Measurements from ENCODE around the gene ISYNA1. TPM values are rescaled to one million over a fixed set of nuclear protein-coding genes. Genes with fewer than 3 reads are reported as not detected.
A peak's percentile ranks its signal among the peaks of the same experiment; 100 is the strongest.
"Not testable (repeated sequence)": the region's sequence is repeated elsewhere in the genome, so short reads cannot be mapped to it uniquely, and the experiment has no call there.

ISYNA1 gene
- total RNA-seq, 2 experiments from 2014 or later = 48.6 to 54.9 TPM

DNA sequence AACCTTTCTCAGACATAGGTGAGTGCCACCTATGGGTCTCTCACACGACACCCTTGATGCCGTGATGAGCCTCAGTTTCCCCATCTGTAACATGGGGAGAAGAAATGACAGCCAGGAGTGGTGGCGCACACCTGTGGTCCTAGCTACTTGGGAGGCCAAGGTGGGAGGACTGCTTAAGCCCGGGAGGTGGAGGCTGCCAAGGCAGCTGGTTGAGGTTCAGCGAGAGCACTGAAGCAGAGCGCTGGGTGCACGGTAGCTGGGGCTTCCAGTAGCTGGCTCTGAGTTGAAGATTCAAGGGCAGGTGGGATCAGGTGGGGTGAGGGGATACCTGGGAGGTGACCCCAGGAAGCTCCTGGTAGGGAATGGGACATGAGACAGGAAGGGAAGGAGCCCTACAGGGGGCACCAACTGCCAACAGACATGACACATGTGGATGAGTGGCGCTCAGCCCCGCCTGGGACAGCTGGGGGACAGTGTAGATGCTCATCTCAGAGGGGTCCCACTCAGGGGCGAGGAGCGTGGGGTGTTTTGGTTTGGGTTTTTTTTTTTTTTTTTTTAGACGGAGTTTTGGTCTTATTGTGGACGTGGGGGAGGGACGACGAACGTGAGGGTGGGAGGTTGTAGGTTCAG, 25.2 kb downstream of the ISYNA1 start:
- CTCF ChIA-PET = interaction anchor here (0.6 to 11.2 kb wide), 10 partner anchors 24 to 229 kb away, joined by 3 to 181 read pairs (median 6); partner anchors contain the start of genes GDF15 and JUND
- no peaks in the 10 kb centered on the region for H3K36me3 Mint-ChIP-seq (ENCODE audit: low read depth)
- POLR2A ChIA-PET = interaction anchor here (1.6 kb wide), 1 partner anchor 25 kb away, joined by 4 read pairs; no protein-coding TSS in a partner anchor
- ATAC-seq = no peak
- H3K27ac Mint-ChIP-seq = no peak overlapping the region
- intact Hi-C loops (cut with micrococcal nuclease) = loop anchor here (5.0 kb wide), 1 partner anchor 65 kb away; no protein-coding TSS in a partner anchor
- TF ChIP-seq, protein P1, sequence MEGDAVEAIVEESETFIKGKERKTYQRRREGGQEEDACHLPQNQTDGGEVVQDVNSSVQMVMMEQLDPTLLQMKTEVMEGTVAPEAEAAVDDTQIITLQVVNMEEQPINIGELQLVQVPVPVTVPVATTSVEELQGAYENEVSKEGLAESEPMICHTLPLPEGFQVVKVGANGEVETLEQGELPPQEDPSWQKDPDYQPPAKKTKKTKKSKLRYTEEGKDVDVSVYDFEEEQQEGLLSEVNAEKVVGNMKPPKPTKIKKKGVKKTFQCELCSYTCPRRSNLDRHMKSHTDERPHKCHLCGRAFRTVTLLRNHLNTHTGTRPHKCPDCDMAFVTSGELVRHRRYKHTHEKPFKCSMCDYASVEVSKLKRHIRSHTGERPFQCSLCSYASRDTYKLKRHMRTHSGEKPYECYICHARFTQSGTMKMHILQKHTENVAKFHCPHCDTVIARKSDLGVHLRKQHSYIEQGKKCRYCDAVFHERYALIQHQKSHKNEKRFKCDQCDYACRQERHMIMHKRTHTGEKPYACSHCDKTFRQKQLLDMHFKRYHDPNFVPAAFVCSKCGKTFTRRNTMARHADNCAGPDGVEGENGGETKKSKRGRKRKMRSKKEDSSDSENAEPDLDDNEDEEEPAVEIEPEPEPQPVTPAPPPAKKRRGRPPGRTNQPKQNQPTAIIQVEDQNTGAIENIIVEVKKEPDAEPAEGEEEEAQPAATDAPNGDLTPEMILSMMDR (IDR thresholded peaks at IDR 0.05) = no peak
- peaks cover 12% of the 10 kb centered on the region for H3K27me3 Mint-ChIP-seq
- H3K4me3 Mint-ChIP-seq = no peak overlapping the region
- DNase-seq = no peak
- H3K9me3 Mint-ChIP-seq = no peaks in the 10 kb centered on the region
- peaks cover 37% of the 10 kb centered on the region for H3K4me1 Mint-ChIP-seq (ENCODE audit: low read depth)

DNA sequence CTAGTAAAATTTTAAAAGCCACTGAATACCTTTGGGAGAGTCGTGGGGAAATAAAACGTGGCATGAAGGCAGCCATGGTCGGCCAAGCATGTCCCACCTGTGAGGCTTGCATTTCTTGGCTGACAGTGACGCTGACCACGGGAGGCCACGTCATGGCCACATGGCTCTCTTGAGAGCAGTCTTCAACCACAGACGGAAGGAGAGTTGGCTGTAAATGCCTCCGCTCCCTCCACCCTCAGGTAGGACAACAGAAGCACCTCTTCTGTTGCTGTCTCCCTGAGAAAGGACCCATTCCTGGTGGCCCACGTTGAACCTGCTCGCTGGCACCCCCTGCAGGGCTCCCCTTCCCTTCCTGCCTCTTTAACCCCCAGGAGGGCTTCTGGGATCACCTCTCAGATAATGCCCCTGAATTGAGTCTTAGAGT, 29.9 kb downstream of the ISYNA1 start:
- intact Hi-C loops (cut with micrococcal nuclease) = no loop called here
- H3K27ac Mint-ChIP-seq = no peak overlapping the region

DNA sequence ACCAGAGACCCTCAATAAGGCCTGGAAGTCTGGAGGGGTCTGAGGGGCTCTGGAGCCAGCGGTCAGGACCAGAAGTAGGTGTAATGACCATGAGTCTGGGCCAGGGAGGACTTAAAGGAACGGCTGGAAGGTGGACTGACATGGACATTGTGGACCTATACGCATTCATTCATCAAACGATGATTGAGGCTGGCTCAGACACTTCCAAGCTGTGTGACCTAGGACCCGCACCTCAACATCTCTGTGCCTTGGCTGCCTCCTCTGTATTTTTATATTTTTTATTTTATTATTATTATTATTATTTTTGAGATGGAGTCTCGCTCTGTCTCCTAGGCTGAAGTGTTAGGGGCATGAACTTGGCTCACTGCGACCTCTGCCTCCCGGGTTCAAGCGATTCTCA, 31.2 kb downstream of the ISYNA1 start:
- TF ChIP-seq, protein P1 (IDR thresholded peaks at IDR 0.05) = no peak
- H3K4me1 Mint-ChIP-seq (ENCODE audit: low read depth) = peaks cover 5% of the 10 kb centered on the region
- ChIA-PET POLR2A (no interaction called here), CTCF (interaction anchor here (0.8 to 1.5 kb wide), 2 partner anchors 19 to 127 kb away, joined by 3 read pairs; no protein-coding TSS in a partner anchor)
- no peak overlapping the region for H3K27ac Mint-ChIP-seq
- H3K9me3 Mint-ChIP-seq = no peaks in the 10 kb centered on the region
- peaks cover 3% of the 10 kb centered on the region for H3K27me3 Mint-ChIP-seq
- H3K4me3 Mint-ChIP-seq = no peak overlapping the region
- ATAC-seq = no peak
- DNase-seq = no peak
- H3K36me3 Mint-ChIP-seq (ENCODE audit: low read depth) = no peaks in the 10 kb centered on the region
- intact Hi-C loops (cut with micrococcal nuclease) = no loop called here

More for the DNA sequence above, 29.9 kb downstream of the ISYNA1 start:
- CTCF ChIA-PET = no interaction called here
- POLR2A ChIA-PET = no interaction called here
- Mint-ChIP-seq H3K4me3 (no peak overlapping the region), H3K4me1 (ENCODE audit: low read depth) (peaks cover 5% of the 10 kb centered on the region), H3K36me3 (ENCODE audit: low read depth) (no peaks in the 10 kb centered on the region), H3K9me3 (no peaks in the 10 kb centered on the region), H3K27me3 (peaks cover 6% of the 10 kb centered on the region)
- peak; percentile 40 for ATAC-seq
- peak; percentile 62 for DNase-seq
- TF ChIP-seq, protein P1 (IDR thresholded peaks at IDR 0.05) = peak; percentile 58

DNA sequence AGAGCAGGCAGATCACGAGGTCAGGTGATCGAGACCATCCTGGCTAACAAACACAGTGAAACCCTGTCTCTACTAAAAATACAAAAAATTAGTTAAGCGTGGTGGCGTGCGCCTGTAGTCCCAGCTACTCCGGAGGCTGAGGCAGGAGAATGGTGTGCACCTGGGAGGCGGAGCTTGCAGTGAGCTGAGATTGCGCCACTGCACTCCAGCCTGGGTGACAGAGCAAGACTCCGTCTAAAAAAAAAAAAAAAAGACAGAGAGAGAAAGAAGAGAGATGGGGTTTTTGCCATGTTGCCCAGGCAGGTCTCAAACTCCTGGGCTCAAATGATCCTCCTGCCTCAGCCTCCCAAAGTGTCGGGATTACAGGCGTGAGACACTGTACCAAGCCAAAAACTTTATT, 32.2 kb downstream of the ISYNA1 start:
- H3K27me3 Mint-ChIP-seq; H3K36me3 Mint-ChIP-seq (ENCODE audit: low read depth); ATAC-seq; H3K4me3 Mint-ChIP-seq; DNase-seq; H3K4me1 Mint-ChIP-seq (ENCODE audit: low read depth); intact Hi-C loops (cut with micrococcal nuclease); H3K9me3 Mint-ChIP-seq; H3K27ac Mint-ChIP-seq: not testable (repeated sequence)
- ChIA-PET CTCF (interaction anchor here (0.7 to 2.6 kb wide), 2 partner anchors 13 to 17 kb away, joined by 3 to 12 read pairs; partner anchors contain the start of gene SSBP4), POLR2A (interaction anchor here (0.6 kb wide), 1 partner anchor 13 kb away, joined by 5 read pairs; no protein-coding TSS in a partner anchor)

DNA sequence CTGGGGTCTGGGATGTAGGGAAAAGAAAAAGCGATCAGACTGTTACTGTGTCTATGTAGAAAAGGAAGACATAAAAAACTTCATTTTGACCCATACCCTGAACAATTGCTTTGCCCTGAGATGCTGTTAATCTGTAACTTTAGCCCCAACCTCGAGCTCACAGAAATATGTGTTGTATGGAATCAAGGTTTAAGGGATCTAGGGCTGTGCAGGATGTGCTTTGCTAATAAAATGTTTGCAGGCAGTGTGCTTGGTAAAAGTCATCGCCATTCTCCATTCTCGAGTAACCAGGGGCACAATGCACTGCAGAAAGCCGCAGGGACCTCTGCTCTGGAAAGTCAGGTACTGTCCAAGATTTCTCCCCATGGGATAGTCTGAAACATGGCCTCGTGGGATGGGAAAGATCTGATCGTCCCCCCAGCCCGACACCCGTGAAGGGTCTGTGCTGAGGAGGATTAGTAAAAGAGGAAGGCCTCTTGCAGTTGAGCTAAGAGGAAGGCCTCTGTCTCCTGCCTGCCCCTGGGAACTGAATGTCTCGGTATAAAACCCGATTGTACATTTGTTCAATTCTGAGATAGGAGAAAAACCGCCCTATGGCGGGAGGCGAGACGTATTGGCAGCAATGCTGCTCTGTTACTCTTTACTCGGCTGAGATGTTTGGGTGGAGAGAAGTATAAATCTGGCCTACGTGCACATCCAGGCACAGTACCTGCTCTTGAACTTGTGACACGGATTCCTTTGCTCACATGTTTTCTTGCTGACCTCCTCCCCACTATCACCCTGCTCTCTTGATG, 35.3 kb downstream of the ISYNA1 start:
- intact Hi-C loops (cut with micrococcal nuclease); H3K9me3 Mint-ChIP-seq; POLR2A ChIA-PET; H3K27me3 Mint-ChIP-seq; H3K4me3 Mint-ChIP-seq; H3K36me3 Mint-ChIP-seq (ENCODE audit: low read depth); H3K4me1 Mint-ChIP-seq (ENCODE audit: low read depth); DNase-seq; H3K27ac Mint-ChIP-seq; ATAC-seq: not testable (repeated sequence)
- CTCF ChIA-PET = interaction anchor here (1.2 to 2.2 kb wide), 3 partner anchors 8 to 43 kb away, joined by 3 to 10 read pairs (median 3); no protein-coding TSS in a partner anchor
